ENCODE data around the gene ATXN10.
A peak's percentile ranks its signal among the peaks of the same experiment; 100 is the strongest.
"Not testable (repeated sequence)": the region's sequence is repeated elsewhere in the genome, so short reads cannot be mapped to it uniquely, and the experiment has no call there.

Gene ATXN10

DNA sequence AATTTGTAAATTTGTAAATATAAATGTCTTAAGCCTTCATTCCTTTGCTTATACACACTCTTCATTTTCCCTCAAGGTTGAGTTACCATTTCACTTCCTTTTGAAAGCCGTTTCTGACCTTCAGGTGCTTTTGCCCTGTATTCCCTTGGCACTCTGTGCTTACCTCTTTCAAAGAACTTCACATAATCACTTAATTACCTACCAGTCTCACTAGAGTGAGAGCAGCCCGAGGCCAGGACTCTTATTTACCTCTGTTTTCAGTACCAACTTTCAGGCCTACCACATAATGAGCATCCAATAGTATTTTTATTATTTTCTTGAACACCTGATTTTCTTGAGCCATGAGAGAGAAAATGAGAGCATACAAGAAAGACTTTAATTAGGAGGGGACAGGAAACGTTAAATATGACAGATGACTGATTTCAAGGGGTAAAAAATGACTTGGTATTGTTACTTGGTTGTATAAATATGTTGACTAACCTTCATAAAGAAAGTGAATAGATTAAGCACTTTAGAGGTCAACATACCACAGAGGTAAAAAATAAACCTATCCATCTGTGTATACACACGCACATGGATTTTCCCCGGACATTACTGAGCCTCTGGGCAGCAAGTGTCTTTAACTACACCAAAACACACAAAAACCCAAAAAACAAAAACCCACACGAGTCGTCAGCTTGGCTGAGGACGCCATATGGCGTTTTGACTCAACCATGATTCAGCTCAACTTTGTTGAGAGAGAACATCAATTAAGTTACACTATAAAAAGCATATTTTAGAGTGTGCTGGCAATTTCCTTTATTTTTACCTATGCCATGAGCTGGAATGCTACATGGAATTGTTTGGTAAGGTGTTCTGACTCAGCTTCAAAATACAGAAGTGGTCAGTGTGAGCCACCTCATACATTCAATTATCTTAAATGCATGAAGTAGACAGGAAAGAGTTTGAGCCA is 7.6 kb downstream of the ATXN10 start:
- DNase-seq (ENCODE audit: low read depth, low spot score), result peak; percentile 80
- H3K4me3 ChIP-seq (ENCODE audit: low read depth, low read length), result no peak overlapping the region
- TF ChIP-seq, protein P1, sequence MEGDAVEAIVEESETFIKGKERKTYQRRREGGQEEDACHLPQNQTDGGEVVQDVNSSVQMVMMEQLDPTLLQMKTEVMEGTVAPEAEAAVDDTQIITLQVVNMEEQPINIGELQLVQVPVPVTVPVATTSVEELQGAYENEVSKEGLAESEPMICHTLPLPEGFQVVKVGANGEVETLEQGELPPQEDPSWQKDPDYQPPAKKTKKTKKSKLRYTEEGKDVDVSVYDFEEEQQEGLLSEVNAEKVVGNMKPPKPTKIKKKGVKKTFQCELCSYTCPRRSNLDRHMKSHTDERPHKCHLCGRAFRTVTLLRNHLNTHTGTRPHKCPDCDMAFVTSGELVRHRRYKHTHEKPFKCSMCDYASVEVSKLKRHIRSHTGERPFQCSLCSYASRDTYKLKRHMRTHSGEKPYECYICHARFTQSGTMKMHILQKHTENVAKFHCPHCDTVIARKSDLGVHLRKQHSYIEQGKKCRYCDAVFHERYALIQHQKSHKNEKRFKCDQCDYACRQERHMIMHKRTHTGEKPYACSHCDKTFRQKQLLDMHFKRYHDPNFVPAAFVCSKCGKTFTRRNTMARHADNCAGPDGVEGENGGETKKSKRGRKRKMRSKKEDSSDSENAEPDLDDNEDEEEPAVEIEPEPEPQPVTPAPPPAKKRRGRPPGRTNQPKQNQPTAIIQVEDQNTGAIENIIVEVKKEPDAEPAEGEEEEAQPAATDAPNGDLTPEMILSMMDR (IDR thresholded peaks at IDR 0.05; ENCODE audit: low read depth, low read length), result no peak
- in situ Hi-C loops (cut with HindIII; ENCODE audit: low sequenced_read_pairs), result no loop called here

DNA sequence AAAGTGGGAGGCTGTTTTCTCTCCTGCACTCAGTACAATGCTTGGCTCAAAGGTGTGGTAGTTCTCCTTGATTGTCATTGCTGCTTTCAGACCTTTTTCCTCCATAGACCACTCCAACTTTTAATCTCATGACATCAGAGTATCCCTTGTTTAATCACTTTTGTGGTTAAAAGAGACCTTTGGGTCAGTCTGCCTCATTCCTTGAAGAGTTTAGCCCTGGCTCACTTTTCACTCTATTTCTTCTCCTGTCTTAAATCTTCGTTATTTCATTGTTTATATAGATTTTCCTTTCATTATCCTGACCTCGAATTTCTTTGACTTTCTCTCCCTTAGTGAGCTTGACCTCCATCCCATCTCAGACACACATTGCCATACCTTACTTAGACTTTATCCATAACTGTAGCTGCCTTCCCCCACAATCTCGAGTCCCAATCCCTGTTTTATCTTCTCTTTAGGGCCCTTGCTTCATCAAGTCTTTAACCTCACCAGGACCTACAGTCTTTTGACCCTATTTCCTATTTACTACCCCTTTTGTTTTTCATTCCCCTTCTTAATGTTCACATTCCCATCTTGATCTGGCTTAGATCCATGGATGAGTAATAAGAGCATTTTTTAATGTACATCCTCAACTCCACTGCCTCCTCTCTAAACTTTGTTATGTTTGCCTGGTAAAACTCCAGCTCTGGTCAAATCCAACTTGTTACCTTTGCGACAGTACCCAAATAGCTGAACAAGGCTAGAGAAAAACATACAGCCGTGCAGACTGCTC is 9.5 kb downstream of the ATXN10 start:
- no peak overlapping the region for H3K4me3 ChIP-seq (ENCODE audit: low read depth, low read length)
- in situ Hi-C loops (cut with HindIII; ENCODE audit: low sequenced_read_pairs), result no loop called here
- TF ChIP-seq, protein P1 (IDR thresholded peaks at IDR 0.05; ENCODE audit: low read depth, low read length), result no peak
- peak; percentile 84 for DNase-seq (ENCODE audit: low read depth, low spot score)

DNA sequence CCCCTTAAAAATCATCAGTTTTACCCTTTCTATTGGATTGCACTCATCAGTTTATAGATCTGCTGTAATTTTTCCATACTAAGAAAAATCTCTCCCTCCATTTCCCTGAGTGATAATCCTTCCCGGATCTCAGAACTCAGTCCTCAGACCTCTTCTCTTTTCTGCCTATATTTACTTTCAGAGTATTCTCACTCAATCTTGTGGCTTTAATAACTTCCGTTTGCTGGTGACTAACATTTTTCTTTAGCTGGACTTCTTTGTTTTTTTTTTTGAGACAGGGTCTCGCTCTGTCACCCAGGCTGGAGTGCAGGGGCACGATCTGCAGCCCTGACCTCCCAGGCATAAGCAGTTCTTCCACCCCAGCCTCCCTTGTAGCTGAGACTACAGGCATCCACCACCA is 10.4 kb downstream of the ATXN10 start:
- H3K4me3 ChIP-seq (ENCODE audit: low read depth, low read length), result no peak overlapping the region
- in situ Hi-C loops (cut with HindIII; ENCODE audit: low sequenced_read_pairs), result no loop called here
- TF ChIP-seq, protein P1 (IDR thresholded peaks at IDR 0.05; ENCODE audit: low read depth, low read length), result no peak
- no peak for DNase-seq (ENCODE audit: low read depth, low spot score)

DNA sequence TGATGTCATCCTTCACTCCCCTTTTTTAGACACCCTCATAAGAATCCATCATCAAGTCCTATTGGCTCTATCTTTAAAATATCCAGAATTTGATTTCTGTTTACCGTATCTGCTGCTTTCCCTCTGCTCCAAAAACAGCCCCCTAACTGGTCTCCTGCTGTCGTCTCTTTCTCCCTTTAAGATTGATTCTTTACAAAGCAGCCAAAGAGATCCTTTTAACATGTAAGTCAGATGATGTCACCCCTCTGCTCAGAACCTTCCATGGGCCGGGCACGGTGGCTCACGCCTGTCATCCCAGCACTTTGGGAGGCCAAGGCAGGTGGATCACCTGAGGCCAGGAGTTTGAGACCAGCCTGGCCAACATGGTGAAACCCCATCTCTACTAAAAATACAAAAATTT is 11.1 kb downstream of the ATXN10 start:
- DNase-seq (ENCODE audit: low read depth, low spot score); in situ Hi-C loops (cut with HindIII; ENCODE audit: low sequenced_read_pairs); H3K4me3 ChIP-seq (ENCODE audit: low read depth, low read length): not testable (repeated sequence)

DNA sequence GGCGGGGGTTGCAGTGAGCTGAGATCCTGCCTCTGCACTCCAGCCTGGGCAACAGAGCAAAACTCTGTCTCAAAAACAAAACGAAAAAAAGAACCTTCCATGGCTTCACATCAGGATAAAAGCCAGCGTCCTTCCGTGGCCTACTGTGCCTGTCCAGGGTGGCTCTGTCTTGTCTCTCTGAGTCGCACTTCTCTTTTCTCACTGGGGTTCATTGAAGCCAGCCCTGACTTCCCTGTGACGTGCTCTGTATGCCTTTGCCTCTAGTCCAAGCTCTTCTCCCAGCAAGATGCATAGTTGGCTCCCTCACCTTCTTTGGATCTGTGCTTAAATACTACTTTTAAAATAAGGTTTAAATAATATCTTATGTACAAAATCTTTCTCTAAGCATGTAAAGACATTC is 11.6 kb downstream of the ATXN10 start:
- DNase-seq (ENCODE audit: low read depth, low spot score), result no peak
- in situ Hi-C loops (cut with HindIII; ENCODE audit: low sequenced_read_pairs), result no loop called here
- H3K4me3 ChIP-seq (ENCODE audit: low read depth, low read length), result no peak overlapping the region
- TF ChIP-seq, protein P1 (IDR thresholded peaks at IDR 0.05; ENCODE audit: low read depth, low read length), result no peak

DNA sequence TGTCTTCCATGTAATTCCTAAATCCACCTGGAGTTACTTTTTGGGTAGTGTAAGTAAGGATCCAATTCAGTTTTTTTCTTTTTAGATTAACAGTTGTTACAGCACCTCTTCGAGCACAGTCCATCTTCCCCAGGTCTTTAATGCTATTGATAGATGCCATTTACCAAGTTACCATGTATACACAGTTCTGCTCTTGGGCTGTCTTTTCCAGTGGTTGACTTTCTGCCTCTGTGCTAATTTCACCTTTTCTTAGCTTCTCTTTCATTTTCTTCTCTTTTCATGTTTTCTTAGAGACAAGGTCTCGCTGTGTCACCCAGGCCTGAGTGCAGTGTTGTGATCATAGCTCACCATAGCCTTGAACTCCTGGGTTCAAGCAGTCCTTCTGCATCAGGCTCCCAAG is 12.0 kb downstream of the ATXN10 start:
- DNase-seq (ENCODE audit: low read depth, low spot score), result no peak
- TF ChIP-seq, protein P1 (IDR thresholded peaks at IDR 0.05; ENCODE audit: low read depth, low read length), result no peak
- in situ Hi-C loops (cut with HindIII; ENCODE audit: low sequenced_read_pairs), result no loop called here
- no peak overlapping the region for H3K4me3 ChIP-seq (ENCODE audit: low read depth, low read length)

DNA sequence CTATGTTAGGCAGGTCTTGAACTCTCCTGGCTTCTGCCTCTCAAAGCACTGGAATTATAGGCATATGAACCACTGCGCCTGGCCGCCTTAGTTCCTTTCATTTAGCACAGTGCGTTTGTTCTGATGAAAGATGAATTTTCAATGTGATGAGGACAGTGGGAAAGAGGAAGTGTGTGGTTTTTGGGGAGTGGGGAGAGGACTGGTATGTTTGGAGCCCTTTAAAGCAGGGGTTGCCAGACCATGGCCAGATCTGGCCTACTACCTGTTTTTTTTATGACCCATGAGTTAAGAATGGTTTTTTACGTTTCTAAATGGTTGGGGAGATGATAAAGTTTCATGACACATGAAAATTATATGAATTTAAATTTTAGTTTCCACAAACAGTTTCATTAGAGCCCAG is 12.5 kb downstream of the ATXN10 start:
- no peak overlapping the region for H3K4me3 ChIP-seq (ENCODE audit: low read depth, low read length)
- peak; percentile 45 for DNase-seq (ENCODE audit: low read depth, low spot score)
- TF ChIP-seq, protein P1 (IDR thresholded peaks at IDR 0.05; ENCODE audit: low read depth, low read length), result no peak
- in situ Hi-C loops (cut with HindIII; ENCODE audit: low sequenced_read_pairs), result no loop called here

All from astrocyte of the spinal cord (primary cell).